ENCODE measurements around the gene SLC16A2. TPM values are rescaled to one million over a fixed set of nuclear protein-coding genes. Genes with fewer than 3 reads are reported as not detected.

Gene SLC16A2
- total RNA-seq, 6 donors from 2014 or later, result 2.0 to 10.7 (median 4.8) TPM

DNA sequence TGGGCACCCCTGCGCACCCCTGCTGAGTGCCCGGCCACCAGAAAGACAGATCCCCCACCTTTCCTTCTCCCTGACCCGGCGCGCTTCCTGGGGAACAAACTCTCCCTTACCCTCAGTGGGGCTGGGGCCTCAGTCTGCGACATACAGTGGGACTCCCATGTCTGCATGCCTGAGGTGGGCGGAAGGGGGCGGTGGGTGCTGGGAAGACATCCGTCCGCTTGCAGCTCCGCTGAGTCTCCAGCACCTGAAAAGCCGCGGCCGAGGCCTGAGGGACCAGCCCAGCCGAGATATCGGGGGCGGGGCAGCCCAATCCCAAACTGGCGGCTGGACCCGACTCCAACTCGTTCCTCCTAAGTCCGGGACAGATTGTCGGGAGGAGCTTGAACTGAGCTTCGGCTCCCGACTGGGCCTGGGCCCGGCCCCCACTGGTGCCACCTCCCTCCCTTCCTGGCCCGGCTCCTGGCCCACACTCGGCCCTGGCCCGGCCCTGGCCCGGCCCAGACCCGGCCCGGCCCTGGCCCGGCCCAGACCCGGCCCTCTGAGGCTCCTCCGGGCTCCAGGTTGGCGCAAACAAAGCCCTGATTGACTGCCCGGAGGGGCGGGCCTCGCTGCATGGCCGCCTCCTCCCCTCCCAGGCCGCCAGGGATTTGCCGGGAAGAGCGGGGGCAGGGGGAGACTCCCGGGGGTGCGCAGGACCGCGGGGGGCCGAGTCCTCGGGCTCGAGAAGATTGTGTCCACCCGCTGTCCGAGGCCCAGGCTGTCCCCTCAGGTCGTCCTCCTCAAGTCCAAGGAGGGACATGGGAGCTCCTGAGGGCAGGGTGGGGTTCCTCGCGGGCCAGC is 877 bp upstream of the SLC16A2 start:
- no peaks in the 10 kb centered on the region for H3K36me3 ChIP-seq
- peak overlapping the region; percentile 77 to 88 (median 87) for H3K27ac ChIP-seq
- 0 to 40% methylated on average over 2 to 31 of the region's 54 CpGs for WGBS, 2 donors
- H3K4me3 ChIP-seq, result peak overlapping the region; percentile 11 to 59 (median 47)
- no peaks in the 10 kb centered on the region for H3K9me3 ChIP-seq
- H3K4me1 ChIP-seq, result peaks cover 0 to 9% (median 6%) of the 10 kb centered on the region in 4 donors
- TF ChIP-seq POLR2A (IDR thresholded peaks at IDR 0.05) (peak in 1 of 4 donors; percentile 27), POLR2AphosphoS5 (IDR thresholded peaks at IDR 0.05) (peak in 1 of 2 donors; percentile 39)
- TF ChIP-seq, protein P1, sequence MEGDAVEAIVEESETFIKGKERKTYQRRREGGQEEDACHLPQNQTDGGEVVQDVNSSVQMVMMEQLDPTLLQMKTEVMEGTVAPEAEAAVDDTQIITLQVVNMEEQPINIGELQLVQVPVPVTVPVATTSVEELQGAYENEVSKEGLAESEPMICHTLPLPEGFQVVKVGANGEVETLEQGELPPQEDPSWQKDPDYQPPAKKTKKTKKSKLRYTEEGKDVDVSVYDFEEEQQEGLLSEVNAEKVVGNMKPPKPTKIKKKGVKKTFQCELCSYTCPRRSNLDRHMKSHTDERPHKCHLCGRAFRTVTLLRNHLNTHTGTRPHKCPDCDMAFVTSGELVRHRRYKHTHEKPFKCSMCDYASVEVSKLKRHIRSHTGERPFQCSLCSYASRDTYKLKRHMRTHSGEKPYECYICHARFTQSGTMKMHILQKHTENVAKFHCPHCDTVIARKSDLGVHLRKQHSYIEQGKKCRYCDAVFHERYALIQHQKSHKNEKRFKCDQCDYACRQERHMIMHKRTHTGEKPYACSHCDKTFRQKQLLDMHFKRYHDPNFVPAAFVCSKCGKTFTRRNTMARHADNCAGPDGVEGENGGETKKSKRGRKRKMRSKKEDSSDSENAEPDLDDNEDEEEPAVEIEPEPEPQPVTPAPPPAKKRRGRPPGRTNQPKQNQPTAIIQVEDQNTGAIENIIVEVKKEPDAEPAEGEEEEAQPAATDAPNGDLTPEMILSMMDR (IDR thresholded peaks at IDR 0.05), result no peak
- DNase-seq (peak; percentile 63 to 88), ATAC-seq (ENCODE audit: low FRiP score in 2 of 2) (peak; percentile 78 to 88)
- no peaks in the 10 kb centered on the region for H3K27me3 ChIP-seq

GRCh38 chrX:74421740-74422352 is 553 bp downstream of the SLC16A2 start:
- TF ChIP-seq, protein P1 (IDR thresholded peaks at IDR 0.05), result no peak
- TF ChIP-seq POLR2AphosphoS5 (IDR thresholded peaks at IDR 0.05) (no peak), POLR2A (IDR thresholded peaks at IDR 0.05) (no peak), EP300 (IDR thresholded peaks at IDR 0.05) (no peak)
- no peaks in the 10 kb centered on the region for H3K36me3 ChIP-seq
- no peak for DNase-seq
- WGBS, 2 donors, result 0 to 46% methylated on average over 1 to 26 of the region's 46 CpGs
- H3K27me3 ChIP-seq, result no peaks in the 10 kb centered on the region
- peaks cover 0 to 9% (median 6%) of the 10 kb centered on the region in 4 donors for H3K4me1 ChIP-seq
- no peaks in the 10 kb centered on the region for H3K9me3 ChIP-seq
- H3K27ac ChIP-seq, result peak overlapping the region in 3 of 4 donors; percentile 77 to 88 (median 87)
- no peak for ATAC-seq (ENCODE audit: low FRiP score in 2 of 2)
- H3K4me3 ChIP-seq, result peak overlapping the region; percentile 20 to 59 (median 47)

DNA sequence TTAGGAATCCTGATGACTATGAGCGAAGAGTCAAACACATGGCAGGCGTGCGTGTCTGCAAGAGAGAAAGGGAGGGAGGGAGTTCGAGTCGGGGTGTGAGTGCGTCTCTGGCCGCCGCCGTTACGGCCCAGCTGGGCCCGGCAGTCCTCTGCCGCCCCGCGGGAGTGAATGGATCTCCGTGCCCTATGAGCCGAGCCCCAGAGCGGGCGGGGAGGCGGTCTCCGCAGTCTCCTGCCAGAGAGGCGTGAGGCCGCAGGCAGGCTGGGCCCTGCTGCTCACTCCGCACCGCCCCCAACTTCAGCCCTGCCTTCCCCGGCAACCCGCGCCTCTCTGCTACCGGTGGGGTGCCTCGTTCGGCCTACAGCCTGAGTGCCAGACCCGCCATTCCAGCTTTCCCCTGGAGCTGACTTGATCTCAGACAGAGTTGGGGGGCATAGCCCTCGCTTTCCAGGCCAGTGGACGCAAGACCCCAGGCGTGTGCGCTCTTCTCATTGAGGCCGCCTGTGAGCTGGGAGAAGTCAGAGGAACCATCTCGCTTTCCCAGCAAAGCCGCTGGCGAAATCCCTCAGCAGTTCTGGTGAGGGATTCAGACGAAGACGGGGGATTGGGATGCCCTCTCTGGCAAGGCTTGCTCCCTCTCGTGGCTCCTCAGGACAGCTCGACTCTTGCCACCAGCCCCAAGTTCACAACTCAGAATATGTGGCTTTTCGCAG is 1.4 kb downstream of the SLC16A2 start:
- peak overlapping the region in 3 of 4 donors; percentile 41 to 59 (median 53) for H3K4me3 ChIP-seq
- WGBS, 2 donors, result 18 to 45% methylated on average over 5 to 43 of the region's 44 CpGs
- no peaks in the 10 kb centered on the region for H3K36me3 ChIP-seq
- H3K9me3 ChIP-seq, result no peaks in the 10 kb centered on the region
- H3K4me1 ChIP-seq, result peaks cover 0 to 9% (median 6%) of the 10 kb centered on the region in 4 donors
- peak overlapping the region; percentile 35 to 88 (median 59) for H3K27ac ChIP-seq
- DNase-seq (peak; percentile 33 to 88), ATAC-seq (ENCODE audit: low FRiP score in 2 of 2) (peak; percentile 57 to 68)
- no peaks in the 10 kb centered on the region for H3K27me3 ChIP-seq
- TF ChIP-seq POLR2A (IDR thresholded peaks at IDR 0.05), result no peak
- peak in 1 of 2 donors; percentile 21 for TF ChIP-seq POLR2AphosphoS5 (IDR thresholded peaks at IDR 0.05)
- no peak for TF ChIP-seq EP300 (IDR thresholded peaks at IDR 0.05)
- TF ChIP-seq, protein P1 (IDR thresholded peaks at IDR 0.05), result peak in 1 of 6 experiments; percentile 5

- WGBS, 2 donors, result 83 to 86% methylated on average over 2 to 6 of the region's 6 CpGs
- Histone ChIP-seq H3K4me3 (no peak overlapping the region), H3K36me3 (no peaks in the 10 kb centered on the region), H3K4me1 (peaks cover 0 to 9% (median 6%) of the 10 kb centered on the region in 4 donors), H3K27me3 (no peaks in the 10 kb centered on the region), H3K9me3 (no peaks in the 10 kb centered on the region), H3K27ac (peak overlapping the region in 1 of 4 donors; percentile 49)
- no peak for ATAC-seq (ENCODE audit: low FRiP score in 2 of 2)
- TF ChIP-seq, protein P1 (IDR thresholded peaks at IDR 0.05), result no peak
- TF ChIP-seq POLR2A (IDR thresholded peaks at IDR 0.05) (no peak), POLR2AphosphoS5 (IDR thresholded peaks at IDR 0.05) (no peak), EP300 (IDR thresholded peaks at IDR 0.05) (no peak)
- no peak for DNase-seq
Measured at GRCh38 chrX:74423289-74423998, 2.2 kb downstream of the SLC16A2 start.
